ENCODE measurements around the gene IRS1.

IRS1 gene

DNA sequence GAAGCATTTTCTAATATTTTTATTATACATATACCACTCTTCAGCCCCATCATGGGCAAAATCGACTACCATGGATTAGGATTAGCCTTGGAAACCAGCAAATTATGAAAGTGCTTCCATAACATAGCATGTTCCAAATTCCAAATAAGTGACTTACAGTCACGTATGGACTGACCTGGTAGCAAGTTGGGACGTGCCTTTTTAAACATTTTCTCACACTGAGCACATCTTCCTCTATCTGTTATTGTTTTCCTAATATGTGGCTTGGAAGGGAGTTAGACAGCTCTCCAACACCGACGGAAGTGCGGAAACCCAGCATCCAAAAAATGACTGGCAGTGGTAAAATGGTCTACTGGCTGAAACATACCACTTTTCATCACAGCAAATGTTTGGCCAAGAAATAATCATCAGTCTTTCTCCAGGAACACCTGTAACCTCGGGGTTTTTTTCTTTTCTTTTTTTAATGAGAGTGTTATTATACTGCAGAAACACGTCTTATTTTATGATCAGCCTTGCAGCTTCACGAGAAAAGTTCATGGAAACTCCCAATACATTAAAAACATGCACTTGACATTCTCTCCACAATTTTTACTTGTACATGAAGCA is 107.0 kb downstream of the IRS1 start:
- TF ChIP-seq, protein P1, sequence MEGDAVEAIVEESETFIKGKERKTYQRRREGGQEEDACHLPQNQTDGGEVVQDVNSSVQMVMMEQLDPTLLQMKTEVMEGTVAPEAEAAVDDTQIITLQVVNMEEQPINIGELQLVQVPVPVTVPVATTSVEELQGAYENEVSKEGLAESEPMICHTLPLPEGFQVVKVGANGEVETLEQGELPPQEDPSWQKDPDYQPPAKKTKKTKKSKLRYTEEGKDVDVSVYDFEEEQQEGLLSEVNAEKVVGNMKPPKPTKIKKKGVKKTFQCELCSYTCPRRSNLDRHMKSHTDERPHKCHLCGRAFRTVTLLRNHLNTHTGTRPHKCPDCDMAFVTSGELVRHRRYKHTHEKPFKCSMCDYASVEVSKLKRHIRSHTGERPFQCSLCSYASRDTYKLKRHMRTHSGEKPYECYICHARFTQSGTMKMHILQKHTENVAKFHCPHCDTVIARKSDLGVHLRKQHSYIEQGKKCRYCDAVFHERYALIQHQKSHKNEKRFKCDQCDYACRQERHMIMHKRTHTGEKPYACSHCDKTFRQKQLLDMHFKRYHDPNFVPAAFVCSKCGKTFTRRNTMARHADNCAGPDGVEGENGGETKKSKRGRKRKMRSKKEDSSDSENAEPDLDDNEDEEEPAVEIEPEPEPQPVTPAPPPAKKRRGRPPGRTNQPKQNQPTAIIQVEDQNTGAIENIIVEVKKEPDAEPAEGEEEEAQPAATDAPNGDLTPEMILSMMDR (IDR thresholded peaks at IDR 0.05; ENCODE audit: borderline replicate concordance, insufficient read depth, low read depth, low read length) = no peak
- no peak overlapping the region for H3K4me3 ChIP-seq (ENCODE audit: low read depth, low read length)

DNA sequence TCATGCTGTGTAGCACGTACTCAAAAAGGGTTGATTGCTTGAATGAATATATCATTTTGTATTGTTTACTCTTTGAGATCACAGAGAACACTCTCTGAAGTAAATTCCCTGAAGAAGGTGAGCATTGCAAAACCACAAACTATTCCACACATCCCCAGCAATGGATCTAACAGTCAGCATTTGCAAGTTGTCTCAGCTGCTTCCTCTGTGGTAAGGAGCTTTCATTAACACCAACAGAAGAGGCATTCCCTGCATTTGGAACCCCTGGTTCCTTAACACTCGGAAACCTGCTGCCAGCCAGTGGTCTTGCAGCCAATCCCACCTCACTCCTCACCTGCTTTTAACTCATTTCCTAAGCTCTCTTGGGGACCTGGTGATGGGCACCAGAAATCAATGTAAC is 108.4 kb downstream of the IRS1 start:
- TF ChIP-seq, protein P1 (IDR thresholded peaks at IDR 0.05; ENCODE audit: borderline replicate concordance, insufficient read depth, low read depth, low read length) = no peak
- no peak overlapping the region for H3K4me3 ChIP-seq (ENCODE audit: low read depth, low read length)

DNA sequence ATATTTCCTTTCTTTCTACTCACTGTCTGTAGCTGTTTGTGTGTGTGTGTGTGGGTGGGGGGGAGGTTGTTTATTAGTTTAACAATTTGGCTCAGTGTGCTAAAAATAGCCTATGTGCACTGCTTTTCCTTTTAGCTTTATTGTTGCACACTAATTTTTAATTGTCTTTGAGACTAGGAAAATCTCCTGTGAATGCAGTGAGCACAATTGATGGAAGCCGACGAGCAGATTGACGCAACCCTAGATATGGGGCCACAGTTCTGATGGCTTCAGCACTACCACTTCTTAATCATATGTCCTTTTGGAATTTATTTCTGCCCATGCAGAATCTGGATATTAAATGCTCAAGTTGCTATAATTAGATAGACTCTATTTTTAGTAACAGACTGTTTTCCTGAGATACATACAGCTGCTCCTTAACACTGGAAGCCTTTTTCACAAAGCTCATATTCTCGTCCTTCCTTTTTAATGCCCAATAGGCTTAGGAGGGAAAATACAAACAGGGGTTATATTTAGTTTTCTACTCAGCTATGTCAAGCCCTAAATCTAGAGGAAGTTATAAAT is 109.1 kb downstream of the IRS1 start:
- TF ChIP-seq, protein P1 (IDR thresholded peaks at IDR 0.05; ENCODE audit: borderline replicate concordance, insufficient read depth, low read depth, low read length) = no peak
- H3K4me3 ChIP-seq (ENCODE audit: low read depth, low read length) = no peak overlapping the region

DNA sequence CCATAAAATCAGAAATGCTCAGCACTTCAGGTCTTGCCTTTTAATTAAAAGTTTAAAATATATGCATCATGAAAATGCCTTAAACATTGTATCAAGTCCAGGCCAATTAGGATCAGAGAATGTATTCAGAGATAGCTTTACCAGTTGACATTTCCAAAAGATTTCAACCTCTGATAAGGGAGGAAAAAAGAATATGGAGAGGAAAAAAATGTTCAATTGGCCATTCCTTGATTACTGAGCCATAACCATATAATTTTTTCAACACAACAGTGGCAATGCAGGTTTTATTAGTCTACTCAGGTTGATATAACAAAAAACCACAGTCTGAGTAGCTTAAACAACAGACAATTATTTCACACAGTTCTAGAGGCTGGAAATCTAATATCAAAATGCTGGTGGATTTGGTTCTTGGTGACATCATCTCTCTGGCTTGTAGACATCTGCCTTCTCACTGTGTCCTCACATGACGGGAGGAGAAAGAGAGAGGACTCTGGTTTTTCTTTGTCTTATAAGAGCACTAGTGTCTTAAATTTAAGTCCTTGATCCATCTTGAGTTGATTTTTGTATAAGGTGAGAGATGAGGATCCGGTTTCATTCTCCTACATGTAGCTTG is 111.9 kb downstream of the IRS1 start:
- no peak overlapping the region for H3K4me3 ChIP-seq (ENCODE audit: low read depth, low read length)
- TF ChIP-seq, protein P1 (IDR thresholded peaks at IDR 0.05; ENCODE audit: borderline replicate concordance, insufficient read depth, low read depth, low read length) = no peak

DNA sequence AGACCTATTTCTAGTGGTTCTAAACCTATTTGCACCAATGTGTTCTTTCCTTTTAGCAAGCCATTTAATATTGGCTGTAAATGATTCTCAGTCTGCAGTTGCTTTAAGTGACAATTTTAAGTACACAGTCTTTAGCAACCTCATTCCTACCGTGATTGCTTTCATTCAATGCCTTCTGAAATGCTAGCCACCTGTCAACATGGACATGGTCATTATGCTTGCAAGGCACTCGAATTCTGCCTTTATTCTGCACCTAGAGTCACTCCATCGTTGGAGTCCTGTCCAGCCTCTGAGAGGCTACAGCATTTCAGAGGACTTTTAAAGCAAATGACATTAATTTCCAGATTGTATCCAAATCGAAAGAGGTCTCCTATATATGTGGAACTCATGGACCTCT is 115.1 kb downstream of the IRS1 start:
- no peak overlapping the region for H3K4me3 ChIP-seq (ENCODE audit: low read depth, low read length)
- TF ChIP-seq, protein P1 (IDR thresholded peaks at IDR 0.05; ENCODE audit: borderline replicate concordance, insufficient read depth, low read depth, low read length) = no peak

DNA sequence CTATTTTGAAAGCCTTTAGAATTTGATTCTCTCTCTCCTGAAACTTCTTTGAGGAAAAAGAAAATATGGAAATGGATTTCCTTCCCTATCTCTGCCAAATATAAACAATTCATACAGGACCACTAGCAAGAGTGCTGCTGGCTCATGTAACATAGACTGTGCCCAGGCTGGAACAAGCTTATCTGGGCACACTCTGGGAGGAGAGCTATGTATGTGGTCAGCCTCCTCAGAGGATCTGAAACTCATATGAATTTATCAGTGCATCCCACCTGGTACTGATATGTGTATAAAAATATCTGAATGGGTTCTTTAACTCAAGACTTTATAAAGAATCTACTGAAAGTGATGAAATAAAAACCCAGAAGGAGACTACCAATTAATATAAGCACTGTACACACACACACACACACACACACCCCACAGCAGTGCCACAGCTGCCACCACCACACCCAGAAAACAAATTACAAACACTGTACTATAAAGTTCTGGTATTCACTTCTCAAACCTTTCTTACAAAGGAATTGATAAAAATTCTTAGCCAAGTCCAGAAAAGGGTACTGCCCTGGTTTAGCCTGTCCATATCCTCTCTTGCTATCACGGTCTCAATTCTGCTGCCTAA is 115.6 kb downstream of the IRS1 start:
- TF ChIP-seq, protein P1 (IDR thresholded peaks at IDR 0.05; ENCODE audit: borderline replicate concordance, insufficient read depth, low read depth, low read length) = no peak
- H3K4me3 ChIP-seq (ENCODE audit: low read depth, low read length) = no peak overlapping the region
